Colonic mucosa (tissue), 4 donors: ENCODE data around the gene APBB1IP. TPM values are rescaled to one million over a fixed set of nuclear protein-coding genes. Genes with fewer than 3 reads are reported as not detected.

Experiments
- DNase-seq: peaks from one replicate; pipeline ENCODE4 v3.0.0-alpha.2; 2020
- H3K27ac ChIP-seq: fragments of 200-600 bp; one replicate; pipeline ENCODE4 v1.8.0; 2021
- H3K27me3 ChIP-seq: fragments of 200-600 bp; one replicate; pipeline ENCODE4 v1.8.0; 2021
- H3K36me3 ChIP-seq: fragments of 200-600 bp; one replicate; pipeline ENCODE4 v1.8.0; 2021
- H3K4me1 ChIP-seq: fragments of 200-600 bp; one replicate; pipeline ENCODE4 v1.8.0; 2021; ENCODE audit warnings: mild to moderate bottlenecking
- H3K4me3 ChIP-seq: fragments of 200-600 bp; one replicate; pipeline ENCODE4 v1.8.0; 2021
- H3K9ac ChIP-seq, 2 donors: one replicate each; pipeline ENCODE4 v1.7.0; 2013; ENCODE audit warnings: control low read depth in 2 of 2, low read depth in 2 of 2, low read length in 2 of 2
- H3K9me3 ChIP-seq: fragments of 200-600 bp; one replicate; pipeline ENCODE4 v1.8.0; 2021
- intact Hi-C: fragments of 100-400 bp; cut with DNase I; formaldehyde crosslinking; loops from one replicate; pipeline ENCODE4 v1.14.1; 2022
- total RNA-seq, 2 donors: library from RNA; stranded (reverse); fragmentation: NEBNext Ultra II Directional in 1 of 2; extraction: Animal tissue kit (Norgen Biotek cat#: 25700) in 1 of 2; gene quantifications; one replicate each; pipeline ENCODE4 v1.2.1, GENCODE V29; 2021
- TF ChIP-seq, protein P1 (sequence below): fragments of 200-600 bp; IDR thresholded peaks from one replicate; pipeline ENCODE4 v1.8.0; 2022; ENCODE audit warnings: antibody characterized with exemption, mild to moderate bottlenecking
- donor health status: healthy.
- donor health status: DM: no; HTN: no; CAD: no.
- donor health status: DM: no; HTN: no; CAD: no.

Gene APBB1IP
- total RNA-seq, 2 donors from 2014 or later = 2.1 to 2.8 TPM

GRCh38 chr10:26550774-26551526 is 112.8 kb downstream of the APBB1IP start:
- TF ChIP-seq, protein P1, sequence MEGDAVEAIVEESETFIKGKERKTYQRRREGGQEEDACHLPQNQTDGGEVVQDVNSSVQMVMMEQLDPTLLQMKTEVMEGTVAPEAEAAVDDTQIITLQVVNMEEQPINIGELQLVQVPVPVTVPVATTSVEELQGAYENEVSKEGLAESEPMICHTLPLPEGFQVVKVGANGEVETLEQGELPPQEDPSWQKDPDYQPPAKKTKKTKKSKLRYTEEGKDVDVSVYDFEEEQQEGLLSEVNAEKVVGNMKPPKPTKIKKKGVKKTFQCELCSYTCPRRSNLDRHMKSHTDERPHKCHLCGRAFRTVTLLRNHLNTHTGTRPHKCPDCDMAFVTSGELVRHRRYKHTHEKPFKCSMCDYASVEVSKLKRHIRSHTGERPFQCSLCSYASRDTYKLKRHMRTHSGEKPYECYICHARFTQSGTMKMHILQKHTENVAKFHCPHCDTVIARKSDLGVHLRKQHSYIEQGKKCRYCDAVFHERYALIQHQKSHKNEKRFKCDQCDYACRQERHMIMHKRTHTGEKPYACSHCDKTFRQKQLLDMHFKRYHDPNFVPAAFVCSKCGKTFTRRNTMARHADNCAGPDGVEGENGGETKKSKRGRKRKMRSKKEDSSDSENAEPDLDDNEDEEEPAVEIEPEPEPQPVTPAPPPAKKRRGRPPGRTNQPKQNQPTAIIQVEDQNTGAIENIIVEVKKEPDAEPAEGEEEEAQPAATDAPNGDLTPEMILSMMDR = no peak
- DNase-seq = no peak
- intact Hi-C loops = loop anchor here (10.0 kb wide), 1 partner anchor 676 kb away; no protein-coding TSS in a partner anchor

GRCh38 chr10:26554246-26554645 is 116.1 kb downstream of the APBB1IP start:
- TF ChIP-seq, protein P1 = no peak
- intact Hi-C loops = loop anchor here (10.0 kb wide), 1 partner anchor 679 kb away; no protein-coding TSS in a partner anchor

More at GRCh38 chr10:26550774-26551526, 112.8 kb downstream of the APBB1IP start:
- no peaks in the 10 kb centered on the region for H3K4me1 ChIP-seq
- H3K4me3 ChIP-seq = no peak overlapping the region
- H3K9ac ChIP-seq = no peak overlapping the region
- no peak overlapping the region for H3K27ac ChIP-seq
- no peaks in the 10 kb centered on the region for H3K9me3 ChIP-seq
- no peaks in the 10 kb centered on the region for H3K27me3 ChIP-seq
- H3K36me3 ChIP-seq = no peaks in the 10 kb centered on the region

DNA sequence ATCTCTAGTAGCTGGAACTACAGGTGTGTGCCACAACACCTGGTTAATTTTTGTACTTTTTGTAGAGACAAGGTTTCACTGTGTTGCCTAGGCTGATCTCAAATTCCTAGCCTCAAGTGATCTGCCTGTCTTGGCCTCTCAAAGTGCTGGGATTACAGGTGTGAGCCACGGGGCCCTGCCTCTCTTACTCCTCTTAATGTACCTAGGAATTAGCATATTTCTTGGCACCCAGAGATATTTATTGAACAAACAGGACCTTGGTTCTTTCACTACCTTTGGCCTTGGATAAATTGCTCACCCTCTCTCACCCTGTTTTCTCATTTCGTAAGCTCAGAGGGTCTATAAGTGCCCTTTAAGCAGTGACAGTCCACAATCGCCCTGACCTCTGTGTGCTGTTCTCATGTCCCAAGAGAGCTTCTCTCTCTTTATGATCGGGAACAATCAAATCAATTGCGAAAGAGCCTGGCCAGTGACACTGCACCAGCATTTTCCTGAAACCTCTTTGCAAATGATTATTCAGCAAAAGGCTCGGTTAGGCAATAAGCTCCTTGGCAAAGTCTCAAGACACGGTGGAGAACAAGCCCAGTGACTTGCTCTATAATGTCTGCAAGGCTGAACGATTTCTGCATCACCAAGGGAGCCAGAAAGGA is 117.7 kb downstream of the APBB1IP start:
- Histone ChIP-seq H3K27me3 (no peaks in the 10 kb centered on the region), H3K9ac (no peak overlapping the region), H3K27ac (no peak overlapping the region), H3K36me3 (no peaks in the 10 kb centered on the region), H3K4me1 (no peaks in the 10 kb centered on the region), H3K4me3 (no peak overlapping the region), H3K9me3 (no peaks in the 10 kb centered on the region)
- TF ChIP-seq, protein P1 = no peak
- intact Hi-C loops = loop anchor here (5.0 to 10.0 kb wide), 2 partner anchors 224 to 681 kb away; no protein-coding TSS in a partner anchor
- DNase-seq = peak; percentile 40

More at GRCh38 chr10:26554246-26554645, 116.1 kb downstream of the APBB1IP start:
- Histone ChIP-seq H3K36me3 (no peaks in the 10 kb centered on the region), H3K27ac (no peak overlapping the region), H3K4me3 (no peak overlapping the region), H3K9ac (no peak overlapping the region), H3K9me3 (no peaks in the 10 kb centered on the region), H3K27me3 (no peaks in the 10 kb centered on the region), H3K4me1 (no peaks in the 10 kb centered on the region)
- no peak for DNase-seq

DNA sequence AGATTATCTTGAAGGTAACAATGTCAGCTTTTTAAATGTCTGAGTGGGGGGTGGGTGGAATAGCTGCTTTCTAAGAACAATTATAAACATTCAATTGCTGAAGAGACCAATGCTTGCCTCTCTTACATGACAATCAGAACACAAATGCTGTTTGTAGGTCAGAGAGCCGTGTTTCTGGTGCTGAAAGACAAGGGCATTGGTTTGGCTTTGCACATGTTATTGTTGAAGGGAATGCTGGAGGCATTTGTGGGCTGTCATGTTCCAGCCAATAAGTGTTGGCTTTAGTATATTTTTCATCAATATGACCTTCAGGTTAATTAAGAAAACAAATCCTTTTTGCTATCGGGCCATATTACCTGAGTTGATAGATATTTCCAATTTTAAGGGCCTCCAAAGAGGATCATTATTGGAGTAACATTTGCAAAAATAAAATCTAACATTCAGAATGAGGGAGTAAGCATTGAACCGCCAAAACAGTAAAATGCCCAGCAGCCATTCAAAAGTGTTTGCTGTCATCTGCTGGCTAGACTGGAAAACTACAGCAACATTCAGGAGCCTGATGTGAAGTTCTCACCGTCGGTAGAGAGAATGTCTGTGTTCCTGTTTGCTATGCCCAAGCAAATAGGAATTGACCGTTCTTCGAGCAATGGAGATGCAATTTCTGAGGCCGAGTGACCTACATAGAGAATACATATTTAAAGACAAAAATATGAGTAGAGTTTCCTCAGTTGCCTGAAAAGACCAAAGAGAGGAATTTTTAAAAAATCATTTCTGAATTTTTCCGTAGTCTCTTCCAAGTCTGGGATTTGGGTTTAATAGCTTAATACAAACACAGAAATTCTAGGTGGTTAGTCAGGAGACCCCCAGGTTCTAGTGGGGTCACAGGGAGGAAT is 118.9 kb downstream of the APBB1IP start:
- H3K9ac ChIP-seq = no peak overlapping the region
- DNase-seq = no peak
- intact Hi-C loops = loop anchor here (5.0 to 10.0 kb wide), 2 partner anchors 225 to 682 kb away; no protein-coding TSS in a partner anchor
- no peak overlapping the region for H3K4me3 ChIP-seq
- no peaks in the 10 kb centered on the region for H3K27me3 ChIP-seq
- no peaks in the 10 kb centered on the region for H3K9me3 ChIP-seq
- H3K36me3 ChIP-seq = no peaks in the 10 kb centered on the region
- no peaks in the 10 kb centered on the region for H3K4me1 ChIP-seq
- TF ChIP-seq, protein P1 = peak; percentile 80
- H3K27ac ChIP-seq = no peak overlapping the region

- H3K27me3 ChIP-seq = no peaks in the 10 kb centered on the region
- no peak overlapping the region for H3K9ac ChIP-seq
- no peaks in the 10 kb centered on the region for H3K36me3 ChIP-seq
- intact Hi-C loops = loop anchor here (5.0 to 10.0 kb wide), 2 partner anchors 225 to 683 kb away; no protein-coding TSS in a partner anchor
- no peak overlapping the region for H3K4me3 ChIP-seq
- no peak overlapping the region for H3K27ac ChIP-seq
- no peak for DNase-seq
- H3K4me1 ChIP-seq = no peaks in the 10 kb centered on the region
- TF ChIP-seq, protein P1 = no peak
- no peaks in the 10 kb centered on the region for H3K9me3 ChIP-seq
Measured at GRCh38 chr10:26557641-26558014, 119.5 kb downstream of the APBB1IP start.
